Loucy (cell line): Measurements from ENCODE around the gene MRM2.

Source experiments
- H2AFZ ChIP-seq: fragments of 200-600 bp; sonication (generic); 2 replicates; pipeline ENCODE4 v1.6.0; 2016; ENCODE audit warnings: antibody characterized with exemption, mild to moderate bottlenecking, low read length, moderate library complexity
- H3F3A ChIP-seq: fragments of 200-600 bp; 2 replicates; pipeline ENCODE4 v1.6.0; 2016; ENCODE audit warnings: antibody characterized with exemption, low read depth, mild to moderate bottlenecking
- H3K27me3 ChIP-seq: fragments of 200-600 bp; sonication (generic); 2 replicates; pipeline ENCODE4 v1.6.1; 2014; ENCODE audit warnings: low read length, mild to moderate bottlenecking; ENCODE audit not compliant: insufficient read depth, poor library complexity, severe bottlenecking
- H3K36me3 ChIP-seq: fragments of 200-600 bp; sonication (generic); 2 replicates; pipeline ENCODE4 v1.6.1; 2016; ENCODE audit warnings: low read length; ENCODE audit not compliant: insufficient read depth
- H3K4me1 ChIP-seq: fragments of 200-600 bp; sonication (generic); 2 replicates; pipeline ENCODE4 v1.5.1; 2014; ENCODE audit warnings: low read length, mild to moderate bottlenecking; ENCODE audit not compliant: insufficient read depth, poor library complexity, severe bottlenecking
- H3K4me2 ChIP-seq: fragments of 200-600 bp; sonication (generic); 2 replicates; pipeline ENCODE4 v1.6.0; 2014; ENCODE audit warnings: antibody characterized with exemption, low read length, low read depth, mild to moderate bottlenecking; ENCODE audit not compliant: poor library complexity, severe bottlenecking
- H3K4me3 ChIP-seq: fragments of 200-600 bp; sonication (generic); 2 replicates; pipeline ENCODE4 v1.5.1; 2014; ENCODE audit warnings: low read length, mild to moderate bottlenecking, mixed read lengths; ENCODE audit not compliant: poor library complexity, severe bottlenecking
- H3K79me2 ChIP-seq: fragments of 200-600 bp; sonication (generic); 2 replicates; pipeline ENCODE4 v1.6.1; 2014; ENCODE audit warnings: low read length; ENCODE audit not compliant: insufficient read depth
- H3K9ac ChIP-seq: fragments of 200-600 bp; sonication (generic); 2 replicates; pipeline ENCODE4 v1.6.0; 2014; ENCODE audit warnings: mild to moderate bottlenecking, low read depth, low read length, moderate library complexity; ENCODE audit not compliant: poor library complexity, severe bottlenecking
- H3K9me2 ChIP-seq: fragments of 200-600 bp; sonication (generic); replicated peaks from 2 replicates; pipeline ENCODE4 v1.6.1; 2016; ENCODE audit warnings: low read depth, low read length, mixed read lengths
- H3K9me3 ChIP-seq: fragments of 200-600 bp; sonication (generic); 2 replicates; pipeline ENCODE4 v1.6.1; 2014; ENCODE audit warnings: mild to moderate bottlenecking, antibody characterized with exemption, low read length, low read depth; ENCODE audit not compliant: insufficient read depth
- H4K20me1 ChIP-seq: fragments of 200-600 bp; sonication (generic); 2 replicates; pipeline ENCODE4 v1.6.0; 2014; ENCODE audit warnings: antibody characterized with exemption, low read length, mild to moderate bottlenecking; ENCODE audit not compliant: insufficient read depth, poor library complexity, severe bottlenecking
- CTCF ChIP-seq: fragments of 200-600 bp; sonication (generic); conservative IDR thresholded peaks from 2 replicates; pipeline ENCODE4 v1.5.1; 2014; ENCODE audit warnings: mild to moderate bottlenecking, antibody characterized with exemption, low read length
- EZH2phosphoT487 ChIP-seq: fragments of 200-600 bp; IDR thresholded peaks from 2 replicates; pipeline ENCODE4 v1.6.1; 2018; ENCODE audit warnings: antibody characterized with exemption, mild to moderate bottlenecking, moderate library complexity, borderline replicate concordance

MRM2 gene

GRCh38 chr7:2220954-2221353 lies 21.1 kb downstream of the MRM2 start:
- TF ChIP-seq EZH2phosphoT487 (no peak), CTCF (no peak)
- Histone ChIP-seq H2AFZ (no peak overlapping the region), H3K4me2 (no peak overlapping the region), H3K27me3 (no peaks in the 10 kb centered on the region), H3K4me1 (no peaks in the 10 kb centered on the region), H4K20me1 (no peaks in the 10 kb centered on the region), H3K9ac (no peak overlapping the region), H3K79me2 (peaks cover 14% of the 10 kb centered on the region; the same call in 1 of the 2 replicates), H3K9me2 (no peaks in the 10 kb centered on the region), H3K36me3 (peaks cover 78% of the 10 kb centered on the region; the same call in 1 of the 2 replicates), H3F3A (no peaks in the 10 kb centered on the region), H3K4me3 (no peak overlapping the region), H3K9me3 (no peaks in the 10 kb centered on the region)

- Histone ChIP-seq H2AFZ (no peak overlapping the region), H3K79me2 (peaks cover 10% of the 10 kb centered on the region; the same call in 1 of the 2 replicates), H3K4me1 (peaks cover 1% of the 10 kb centered on the region), H3K9me2 (no peaks in the 10 kb centered on the region), H3K27me3 (no peaks in the 10 kb centered on the region), H3K4me2 (no peak overlapping the region), H3K36me3 (peaks cover 78% of the 10 kb centered on the region; the same call in 1 of the 2 replicates), H3K9me3 (no peaks in the 10 kb centered on the region), H3K9ac (no peak overlapping the region), H3K4me3 (no peak overlapping the region), H4K20me1 (no peaks in the 10 kb centered on the region), H3F3A (no peaks in the 10 kb centered on the region)
- TF ChIP-seq CTCF (no peak), EZH2phosphoT487 (no peak)
Observed at GRCh38 chr7:2220506-2220905, 21.5 kb downstream of the MRM2 start.

GRCh38 chr7:2220030-2220429 lies 22.0 kb downstream of the MRM2 start:
- H3K36me3 ChIP-seq, result peaks cover 76% of the 10 kb centered on the region; the same call in 1 of the 2 replicates
- no peaks in the 10 kb centered on the region for H3K9me3 ChIP-seq
- peaks cover 8% of the 10 kb centered on the region; the same call in 1 of the 2 replicates for H3K79me2 ChIP-seq

More at GRCh38 chr7:2220030-2220429, 22.0 kb downstream of the MRM2 start:
- Histone ChIP-seq H3K27me3 (no peaks in the 10 kb centered on the region), H3K4me2 (no peak overlapping the region), H3K9ac (no peak overlapping the region), H3K4me1 (peaks cover 6% of the 10 kb centered on the region), H3F3A (no peaks in the 10 kb centered on the region), H4K20me1 (no peaks in the 10 kb centered on the region), H3K4me3 (no peak overlapping the region), H3K9me2 (no peaks in the 10 kb centered on the region), H2AFZ (no peak overlapping the region)
- TF ChIP-seq EZH2phosphoT487, result no peak
- no peak for TF ChIP-seq CTCF
